HepG2 (cell line): ENCODE measurements around the gene SUPV3L1.

ENCODE experiments used
- FOSL2 ChIP-seq: sonication (generic); formaldehyde crosslinking; IDR thresholded peaks from 2 replicates; pipeline ENCODE4 v1.4.0; 2020; ENCODE audit warnings: missing genetic modification reagents
- MAX ChIP-seq: IDR thresholded peaks from 2 replicates; pipeline ENCODE4 v1.6.1; 2012; ENCODE audit warnings: inconsistent platforms
- ZNF10 ChIP-seq: sonication (generic); formaldehyde crosslinking; IDR thresholded peaks from 2 replicates; pipeline ENCODE4 v1.4.0; 2020; ENCODE audit warnings: mild to moderate bottlenecking, low read depth, missing genetic modification reagents, borderline replicate concordance
- ZNF253 ChIP-seq: sonication (generic); formaldehyde crosslinking; IDR thresholded peaks from 2 replicates; pipeline ENCODE4 v1.8.0; 2022; ENCODE audit warnings: mild to moderate bottlenecking, missing genetic modification reagents, borderline replicate concordance
- ZSCAN20 ChIP-seq: sonication (generic); formaldehyde crosslinking; IDR thresholded peaks from 2 replicates; pipeline ENCODE4 v1.4.0; 2020; ENCODE audit warnings: missing genetic modification reagents, mild to moderate bottlenecking, borderline replicate concordance

- TF ChIP-seq MAX = no peak
- TF ChIP-seq ZNF10 (CRISPR knock-in tag) = no peak
- no peak for TF ChIP-seq FOSL2 (CRISPR knock-in tag)
- no peak for TF ChIP-seq ZNF253 (CRISPR knock-in tag)
- TF ChIP-seq ZSCAN20 = no peak
Measured at GRCh38 chr10:69179089-69179742, 818 bp upstream of the SUPV3L1 start.
